Measurements from ENCODE around the gene UBE2D2.

Gene UBE2D2

GRCh38 chr5:139575313-139575646, 14.1 kb downstream of the UBE2D2 start:
- DNase-seq (ENCODE audit: low read depth in 1 of 2, low spot score in 1 of 2) = no peak
- TF ChIP-seq REST (IDR thresholded peaks at IDR 0.05; ENCODE audit: insufficient replicate concordance, low read depth) = no peak
- no peak for TF ChIP-seq POLR2AphosphoS5 (IDR thresholded peaks at IDR 0.05; ENCODE audit: low read depth)
- no peak for TF ChIP-seq CTCF (IDR thresholded peaks at IDR 0.05; ENCODE audit: insufficient read depth, low read length)
- no peak for TF ChIP-seq SPI1 (IDR thresholded peaks at IDR 0.05; ENCODE audit: borderline replicate concordance, low read depth)
- no peak for TF ChIP-seq GABPA (IDR thresholded peaks at IDR 0.05; ENCODE audit: low read depth)
- no peak overlapping the region for H3K4me3 ChIP-seq (replicated peaks; ENCODE audit: insufficient read depth, low read length)
- no peak overlapping the region for H3K27ac ChIP-seq (replicated peaks)
- H3K27me3 ChIP-seq (ENCODE audit: insufficient read depth, poor library complexity, severe bottlenecking) = no peaks in the 10 kb centered on the region

- Histone ChIP-seq H3K27me3 (ENCODE audit: insufficient read depth, poor library complexity, severe bottlenecking) (no peaks in the 10 kb centered on the region), H3K4me3 (replicated peaks; ENCODE audit: insufficient read depth, low read length) (no peak overlapping the region), H3K27ac (replicated peaks) (no peak overlapping the region)
- DNase-seq (ENCODE audit: low read depth in 1 of 2, low spot score in 1 of 2) = no peak
- TF ChIP-seq CTCF (IDR thresholded peaks at IDR 0.05; ENCODE audit: insufficient read depth, low read length) (no peak), SPI1 (IDR thresholded peaks at IDR 0.05; ENCODE audit: borderline replicate concordance, low read depth) (no peak), GABPA (IDR thresholded peaks at IDR 0.05; ENCODE audit: low read depth) (no peak), REST (IDR thresholded peaks at IDR 0.05; ENCODE audit: insufficient replicate concordance, low read depth) (no peak), POLR2AphosphoS5 (IDR thresholded peaks at IDR 0.05; ENCODE audit: low read depth) (no peak)
Measured at GRCh38 chr5:139575751-139576150, 14.6 kb downstream of the UBE2D2 start.

- H3K27ac ChIP-seq (replicated peaks) = no peak overlapping the region
- H3K4me3 ChIP-seq (replicated peaks; ENCODE audit: insufficient read depth, low read length) = no peak overlapping the region
- no peaks in the 10 kb centered on the region for H3K27me3 ChIP-seq (ENCODE audit: insufficient read depth, poor library complexity, severe bottlenecking)
- TF ChIP-seq POLR2AphosphoS5 (IDR thresholded peaks at IDR 0.05; ENCODE audit: low read depth) = no peak
- no peak for TF ChIP-seq GABPA (IDR thresholded peaks at IDR 0.05; ENCODE audit: low read depth)
- no peak for TF ChIP-seq REST (IDR thresholded peaks at IDR 0.05; ENCODE audit: insufficient replicate concordance, low read depth)
- no peak for TF ChIP-seq CTCF (IDR thresholded peaks at IDR 0.05; ENCODE audit: insufficient read depth, low read length)
- no peak for TF ChIP-seq SPI1 (IDR thresholded peaks at IDR 0.05; ENCODE audit: borderline replicate concordance, low read depth)
- DNase-seq (ENCODE audit: low read depth in 1 of 2, low spot score in 1 of 2) = no peak
Measured at GRCh38 chr5:139577689-139578290, 16.7 kb downstream of the UBE2D2 start.

All from HL-60 (cell line).